ENCODE data around the gene ZBED4.

GRCh38 chr22:49884075-49884474, 30.4 kb downstream of the ZBED4 start:
- TF ChIP-seq TCF7L2 (IDR thresholded peaks at IDR 0.05; ENCODE audit: borderline replicate concordance, extremely low read depth, insufficient read depth, insufficient read length) (no peak), POLR2A (IDR thresholded peaks at IDR 0.05; ENCODE audit: borderline replicate concordance, extremely low read depth, insufficient read depth, insufficient read length) (no peak), CTCF (IDR thresholded peaks at IDR 0.05 in 2 of 3, conservative IDR thresholded peaks at IDR 0.05 in 1 of 3; ENCODE audit: borderline replicate concordance in 1 of 3, insufficient read depth in 1 of 3, low read depth in 2 of 3, low read length in 2 of 3) (no peak), ATF3 (IDR thresholded peaks at IDR 0.05) (no peak), RAD21 (IDR thresholded peaks at IDR 0.05; ENCODE audit: low read depth) (no peak), EZH2phosphoT487 (IDR thresholded peaks at IDR 0.05; ENCODE audit: borderline replicate concordance) (no peak), SIN3A (IDR thresholded peaks at IDR 0.05; ENCODE audit: low read depth) (no peak), CEBPB (IDR thresholded peaks at IDR 0.05; ENCODE audit: low read depth) (no peak), MAX (IDR thresholded peaks at IDR 0.05) (no peak), POLR2AphosphoS5 (IDR thresholded peaks at IDR 0.05; ENCODE audit: low read depth, low read length) (no peak), SP1 (IDR thresholded peaks at IDR 0.05; ENCODE audit: low read depth) (no peak), ZFX (IDR thresholded peaks at IDR 0.05) (no peak), SRF (IDR thresholded peaks at IDR 0.05; ENCODE audit: low read depth) (no peak)
